ENCODE data around the gene AGK. TPM values are rescaled to one million over a fixed set of nuclear protein-coding genes. Genes with fewer than 3 reads are reported as not detected.
"Not testable (repeated sequence)": the region's sequence is repeated elsewhere in the genome, so short reads cannot be mapped to it uniquely, and the experiment has no call there.

AGK gene
- polyA plus RNA-seq, 3 donors: 35.3 to 45.1 (median 38.4) TPM

DNA sequence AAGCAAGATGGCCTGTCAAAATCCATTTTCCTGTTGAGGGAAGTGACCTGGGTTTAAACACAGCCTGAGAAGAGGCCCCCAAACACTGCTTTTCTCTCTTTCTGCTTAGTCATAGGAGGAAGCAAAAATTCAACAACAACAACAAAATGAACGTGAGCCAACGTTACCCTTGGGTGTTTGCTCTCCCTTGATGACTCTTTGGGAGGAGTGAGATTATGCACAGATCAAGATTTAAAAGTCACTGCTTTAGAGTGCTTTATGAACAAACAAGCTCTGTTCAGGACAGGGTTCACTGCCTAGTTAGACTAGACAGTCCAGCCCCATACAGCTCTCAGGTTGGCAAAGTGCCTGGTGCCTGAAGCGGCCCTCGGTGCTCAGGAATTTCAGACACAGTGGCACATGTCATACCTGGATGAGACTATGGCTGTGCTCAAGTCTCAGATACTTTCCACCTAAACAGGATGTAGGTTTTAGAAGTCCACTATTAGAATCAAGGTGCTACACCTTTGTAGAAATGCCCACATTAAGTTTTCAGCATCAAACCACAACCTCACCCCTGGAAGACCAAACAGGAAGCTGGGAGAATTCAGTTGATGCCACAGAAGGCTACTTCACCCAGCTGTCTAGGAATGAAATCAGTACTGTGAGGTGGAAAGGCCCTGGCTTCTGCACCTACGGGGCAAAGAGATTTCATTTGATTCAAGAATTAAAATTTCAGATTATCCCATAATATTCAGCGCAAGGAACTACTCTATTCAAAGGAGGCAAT lies 112.1 kb downstream of the AGK start:
- DNase-seq (ENCODE audit: extremely low read depth in 1 of 11, low read depth in 9 of 11, low spot score in 4 of 11): no peak

DNA sequence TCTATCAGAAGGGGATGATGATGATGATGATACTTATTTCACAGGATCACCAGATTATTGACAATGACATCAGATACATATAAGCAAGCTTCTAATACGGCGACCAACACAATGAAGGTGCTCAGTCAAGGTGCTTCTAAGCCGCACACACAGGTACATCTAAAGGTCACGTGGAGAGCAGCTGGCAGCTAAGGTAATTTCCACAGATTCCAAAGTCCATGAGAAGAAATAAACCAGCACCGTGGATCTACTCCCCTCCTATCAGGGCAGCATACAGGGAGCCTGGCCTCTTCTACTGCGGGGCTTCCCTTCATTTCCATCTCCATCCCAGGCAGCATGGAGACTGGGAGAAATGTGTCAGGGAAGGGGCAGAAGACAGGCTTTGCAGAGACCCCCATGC lies 113.2 kb downstream of the AGK start:
- no peak for DNase-seq (ENCODE audit: extremely low read depth in 1 of 11, low read depth in 9 of 11, low spot score in 4 of 11)

DNA sequence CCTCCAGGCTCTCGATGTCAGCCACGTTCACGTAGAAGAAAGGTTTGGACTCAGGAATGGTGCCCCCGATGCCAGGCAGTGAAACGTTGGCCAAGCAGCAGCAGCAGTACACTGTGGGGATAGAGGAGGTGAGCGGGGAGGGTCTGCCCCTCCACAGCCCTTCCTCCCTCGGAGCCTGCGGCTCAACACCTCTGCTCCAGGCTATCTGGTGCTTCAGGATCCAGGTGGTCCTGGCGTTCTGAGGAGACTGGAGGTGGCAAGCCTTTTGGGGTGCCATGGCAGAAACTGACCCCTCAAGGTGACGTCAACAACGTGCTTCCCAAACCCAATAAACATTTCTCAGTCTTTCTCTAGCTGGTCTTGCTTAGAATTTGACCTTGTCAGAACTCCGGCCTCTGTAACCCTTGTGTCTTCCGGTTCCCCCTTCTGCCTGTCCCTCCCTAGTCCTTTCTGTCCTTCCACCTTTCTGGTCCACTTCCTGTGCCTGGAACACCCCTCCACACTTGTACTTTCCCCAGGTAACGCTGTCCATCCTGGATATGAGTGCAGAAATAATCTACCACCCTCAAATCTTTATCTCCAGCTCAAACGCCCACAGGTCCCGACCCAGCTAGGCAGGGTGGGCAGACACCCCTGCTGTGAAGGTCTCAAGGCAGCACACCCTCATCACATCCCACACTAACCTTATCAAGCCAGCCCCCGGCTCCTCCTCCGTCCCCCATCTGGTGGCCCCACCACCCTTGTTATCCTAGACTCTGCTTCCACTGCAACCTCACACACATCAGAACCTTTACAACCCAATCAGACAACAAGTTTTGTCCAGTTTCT lies 114.2 kb downstream of the AGK start:
- DNase-seq (ENCODE audit: extremely low read depth in 1 of 11, low read depth in 9 of 11, low spot score in 4 of 11): no peak

DNA sequence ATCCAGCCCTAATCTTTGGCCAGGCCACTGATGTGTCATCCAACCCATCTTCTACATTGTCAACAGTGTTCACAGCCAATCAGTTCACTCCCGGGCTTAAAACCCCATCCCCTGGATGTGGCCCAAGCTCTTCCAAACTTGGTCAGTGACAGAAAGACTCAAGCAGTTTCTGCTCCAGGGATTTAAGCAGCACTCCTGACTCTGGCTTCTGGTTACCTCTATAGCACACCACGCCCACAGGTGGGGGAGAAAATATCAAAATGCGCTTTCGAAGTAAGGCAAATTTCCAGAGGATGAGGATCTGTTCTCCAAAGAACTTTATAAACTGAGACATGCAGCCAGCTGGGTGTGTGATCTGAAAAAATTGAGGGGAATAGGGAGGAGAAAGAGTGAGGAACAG lies 114.9 kb downstream of the AGK start:
- no peak for DNase-seq (ENCODE audit: extremely low read depth in 1 of 11, low read depth in 9 of 11, low spot score in 4 of 11)

DNA sequence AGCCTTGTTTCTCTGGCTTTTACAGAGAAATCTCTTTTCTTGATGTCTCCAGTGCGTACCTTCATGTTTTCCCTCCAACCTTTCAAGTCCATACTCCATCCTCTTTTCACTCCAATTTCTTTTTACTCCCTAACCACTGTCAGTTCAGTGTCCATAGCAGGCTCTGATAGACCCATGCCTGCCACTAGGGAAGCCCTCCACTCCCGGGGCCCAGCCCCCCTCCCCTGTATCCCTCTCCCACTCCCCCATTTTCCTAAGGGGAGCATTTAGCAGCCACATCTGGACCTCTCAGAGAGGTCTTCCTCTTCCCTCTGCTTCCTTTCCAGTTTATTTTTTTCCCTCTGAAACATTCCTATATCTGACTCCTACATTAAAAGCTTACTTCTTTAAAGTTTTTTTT lies 117.6 kb downstream of the AGK start:
- no peak for DNase-seq (ENCODE audit: extremely low read depth in 1 of 11, low read depth in 9 of 11, low spot score in 4 of 11)

DNA sequence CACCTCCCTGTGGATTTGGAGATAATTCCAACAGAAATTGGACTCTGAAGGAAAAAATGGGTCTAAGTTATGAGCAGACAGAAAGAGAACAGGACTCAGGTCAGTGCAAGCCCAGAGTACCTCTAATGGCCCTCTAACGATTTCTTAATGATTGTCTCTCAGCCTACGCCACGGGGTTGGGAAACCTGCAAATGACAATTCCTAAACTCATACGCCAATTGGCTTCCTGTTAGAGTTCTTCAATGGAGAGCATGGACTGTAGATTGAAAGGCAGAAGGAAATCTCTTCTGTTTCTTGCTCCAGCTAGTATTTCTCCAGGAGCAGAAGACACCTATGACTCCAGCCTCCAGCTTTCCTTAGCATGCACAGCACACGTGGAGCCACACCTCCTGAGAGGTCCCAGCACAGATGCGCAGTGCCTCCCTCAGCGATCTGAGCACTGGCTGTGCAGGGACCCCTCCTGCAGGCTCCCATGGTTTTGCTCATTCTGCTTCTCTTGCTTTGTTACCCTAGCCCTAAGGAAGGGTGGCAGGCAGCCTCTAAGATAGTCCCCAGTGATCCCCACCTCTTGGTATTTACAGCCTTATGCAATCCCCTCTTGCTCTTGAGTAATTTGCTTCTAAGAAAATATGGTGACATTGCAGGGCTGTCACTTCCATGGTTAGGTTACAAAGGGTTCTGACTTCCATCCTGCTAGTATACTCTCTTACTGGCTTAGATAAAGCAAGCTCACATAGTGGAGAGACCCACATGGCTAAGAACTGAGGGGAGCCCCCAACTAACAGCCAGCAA lies 120.7 kb downstream of the AGK start:
- no peak for DNase-seq (ENCODE audit: extremely low read depth in 1 of 11, low read depth in 9 of 11, low spot score in 4 of 11)

DNA sequence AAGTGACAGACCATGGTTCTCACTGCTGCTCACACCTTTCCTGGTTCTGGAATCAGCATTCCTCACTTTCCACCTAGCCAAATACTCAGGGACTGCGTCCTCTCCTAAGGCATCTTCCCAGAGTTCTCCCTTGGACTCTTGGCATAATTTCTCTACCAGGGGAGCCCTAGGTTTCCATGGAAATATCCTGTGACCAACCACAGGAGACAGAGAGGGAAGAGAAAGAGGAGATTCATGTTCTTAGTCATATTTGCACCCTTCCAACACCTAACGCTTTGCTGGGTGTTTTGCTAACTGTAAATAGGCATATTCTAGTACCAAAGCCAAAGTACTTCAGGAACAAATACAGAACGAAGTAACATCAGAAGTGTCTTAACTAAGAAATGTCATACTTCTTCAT lies 122.1 kb downstream of the AGK start:
- DNase-seq (ENCODE audit: extremely low read depth in 1 of 11, low read depth in 9 of 11, low spot score in 4 of 11): no peak

DNA sequence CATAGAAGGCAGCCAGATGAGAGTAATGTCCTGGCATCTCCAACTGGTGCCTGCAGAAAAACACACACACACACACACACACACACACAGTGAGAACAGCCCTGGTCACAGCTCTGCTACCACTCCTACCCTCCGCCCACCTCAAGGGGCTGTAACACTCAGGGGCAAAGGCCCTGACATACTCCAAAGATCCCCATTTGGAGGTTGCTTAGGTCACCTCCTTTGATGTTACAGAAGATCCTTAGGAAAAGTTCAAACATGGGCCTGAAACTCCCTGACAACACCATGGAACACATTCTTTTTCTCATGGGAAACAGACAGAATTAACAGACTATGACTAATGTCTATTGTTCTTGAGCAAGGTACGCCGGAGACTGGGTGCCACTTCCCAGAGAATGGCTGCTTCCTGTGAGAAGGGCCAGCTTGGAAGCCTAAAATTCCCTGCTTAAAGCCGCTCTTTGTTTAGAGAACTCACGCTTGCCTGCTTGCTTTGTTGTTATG lies 123.0 kb downstream of the AGK start:
- DNase-seq (ENCODE audit: extremely low read depth in 1 of 11, low read depth in 9 of 11, low spot score in 4 of 11): peak in 6 of 11 donors; percentile 11 to 45 (median 30)

DNA sequence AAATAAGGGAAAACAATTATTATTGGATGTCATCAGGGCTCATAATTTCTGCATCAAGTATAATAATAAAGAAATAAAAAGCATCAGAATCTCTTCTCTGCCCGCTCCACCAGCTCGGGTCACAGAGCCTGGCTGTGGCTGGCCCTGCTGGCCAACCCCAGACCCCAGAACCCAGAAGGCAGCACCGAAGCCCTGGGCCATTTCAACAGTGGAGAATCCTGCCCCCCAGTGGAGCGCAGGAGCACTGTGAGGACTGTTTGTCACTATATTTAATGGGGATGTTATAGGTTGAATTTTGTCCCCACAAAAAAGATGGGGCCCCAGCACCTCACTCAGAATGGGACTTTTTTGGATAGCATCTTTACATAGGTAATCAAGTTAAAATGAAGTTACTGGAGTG lies 123.5 kb downstream of the AGK start:
- peak in 1 of 11 donors; percentile 17 for DNase-seq (ENCODE audit: extremely low read depth in 1 of 11, low read depth in 9 of 11, low spot score in 4 of 11)

DNA sequence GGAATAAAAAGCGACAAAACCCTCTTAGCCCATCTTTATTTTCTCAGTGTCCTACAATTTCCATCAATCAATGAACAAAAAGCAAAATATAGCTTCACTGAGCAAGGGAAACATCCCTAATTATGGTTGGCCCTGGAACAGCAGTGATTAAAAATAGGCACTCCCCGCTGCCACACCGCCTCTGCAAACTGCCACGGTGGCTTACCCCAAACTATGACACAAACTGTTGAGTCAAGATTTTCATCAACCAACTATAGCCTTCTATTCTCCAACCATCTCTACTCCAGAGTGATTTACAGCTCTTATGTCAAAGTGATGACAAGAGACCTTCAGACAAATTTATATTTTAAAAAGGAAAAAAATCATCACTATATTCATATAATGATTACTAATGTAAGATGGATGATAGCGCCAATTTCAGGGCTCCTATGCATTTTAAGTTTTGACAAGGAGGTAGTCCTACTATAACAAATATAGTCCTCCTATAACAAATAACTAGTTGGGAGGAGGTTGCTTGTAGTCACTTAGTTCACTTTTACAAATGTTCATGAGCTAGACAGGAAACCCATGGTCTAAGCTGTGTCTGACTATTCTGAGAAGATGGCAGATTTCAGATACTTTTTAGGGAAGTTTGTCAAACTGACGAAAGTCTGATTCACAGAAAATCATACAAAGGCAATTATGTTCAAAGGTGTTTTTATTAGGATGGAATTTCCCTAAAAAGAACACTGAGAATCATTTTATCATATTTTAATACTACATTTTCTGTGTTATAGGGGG lies 124.4 kb downstream of the AGK start:
- no peak for DNase-seq (ENCODE audit: extremely low read depth in 1 of 11, low read depth in 9 of 11, low spot score in 4 of 11)

DNA sequence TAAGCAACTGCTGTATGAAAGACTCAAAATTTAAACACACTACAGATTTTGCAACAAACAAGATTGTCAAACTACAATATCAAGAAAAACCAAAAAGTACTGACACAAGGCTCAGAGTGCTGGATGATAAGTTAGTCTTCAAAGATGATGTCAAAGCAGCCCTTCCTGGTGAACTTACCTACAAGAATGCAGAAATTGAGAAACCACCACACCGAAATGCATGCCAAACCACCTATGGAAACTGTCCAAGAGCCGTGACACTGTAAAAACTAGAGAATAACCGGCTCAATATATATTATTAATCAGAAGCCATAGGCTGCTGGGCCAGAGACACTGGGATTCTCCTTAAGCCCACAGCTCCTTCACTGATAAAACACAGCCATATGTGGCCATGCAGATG lies 125.4 kb downstream of the AGK start:
- DNase-seq (ENCODE audit: extremely low read depth in 1 of 11, low read depth in 9 of 11, low spot score in 4 of 11): no peak

DNA sequence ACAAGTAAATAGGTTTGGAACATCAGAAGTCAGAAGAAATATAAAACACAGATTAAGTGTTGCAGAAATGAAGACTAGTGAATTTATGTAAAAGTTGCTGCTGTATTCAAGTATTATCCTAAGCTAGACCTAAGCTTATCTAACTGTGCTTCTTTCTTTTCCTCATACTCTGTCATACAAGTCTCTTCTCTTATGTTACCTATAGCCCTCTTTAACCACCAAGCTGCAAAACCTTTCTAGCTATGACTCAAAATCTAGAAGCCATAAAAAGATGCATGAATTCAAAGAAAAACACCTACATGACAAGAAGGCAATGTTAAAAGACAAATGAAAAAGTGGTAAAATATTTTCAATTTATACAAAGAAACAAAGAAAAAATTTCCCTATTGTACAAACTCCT lies 127.8 kb downstream of the AGK start:
- no peak for DNase-seq (ENCODE audit: extremely low read depth in 1 of 11, low read depth in 9 of 11, low spot score in 4 of 11)

DNA sequence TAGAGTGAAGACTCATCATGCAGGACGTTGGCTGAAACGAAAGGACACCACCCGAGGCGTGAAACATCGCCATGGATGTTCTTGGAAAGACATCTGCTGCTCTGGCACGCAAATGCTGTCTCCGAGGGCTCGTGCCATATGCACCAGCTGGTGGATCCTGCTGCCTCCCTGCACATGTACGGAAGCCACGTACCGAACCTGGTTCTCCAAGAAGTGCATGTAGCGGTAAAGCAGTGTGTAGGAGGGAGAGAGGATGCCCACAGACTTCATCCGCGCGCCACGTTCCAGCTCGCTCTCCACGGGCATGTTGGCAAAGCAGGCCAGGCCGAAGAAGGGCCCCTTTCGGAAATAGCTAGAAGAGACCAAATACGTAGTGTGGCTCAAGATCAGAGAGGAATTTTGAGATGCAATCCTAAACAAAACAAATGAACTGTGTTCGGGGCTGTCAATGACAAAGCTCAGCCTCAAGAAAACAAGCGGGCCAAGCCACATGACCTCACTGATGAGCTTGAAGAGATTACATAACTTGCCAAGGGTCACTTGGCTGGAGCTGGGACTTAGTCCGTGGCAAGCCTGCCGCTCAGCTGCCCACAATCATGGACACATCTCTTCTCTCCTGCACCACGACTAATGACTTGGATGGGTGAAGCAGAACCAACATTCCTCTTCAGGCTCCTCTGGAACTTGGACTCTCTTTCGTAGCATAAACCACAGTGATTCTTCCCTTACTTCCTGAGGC lies 134.2 kb downstream of the AGK start:
- no peak for DNase-seq (ENCODE audit: extremely low read depth in 1 of 11, low read depth in 9 of 11, low spot score in 4 of 11)

DNA sequence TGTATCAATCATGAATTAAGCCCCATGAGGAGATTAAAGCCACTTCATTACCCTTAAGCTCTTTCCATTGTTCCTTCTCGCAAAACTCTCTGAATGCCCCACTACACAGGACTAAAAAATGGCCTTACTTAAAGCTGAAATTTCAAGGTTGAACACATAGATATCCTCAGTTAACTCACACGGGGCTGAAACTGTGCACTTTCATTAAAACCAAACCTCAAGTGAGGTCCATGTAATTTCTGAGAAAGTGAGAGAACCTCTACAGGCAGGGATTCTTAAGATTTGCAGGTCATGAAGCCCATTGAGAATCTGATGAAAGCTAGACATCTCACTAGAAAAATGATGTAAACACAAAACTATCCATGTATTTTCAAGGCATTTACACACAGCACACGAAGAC lies 134.9 kb downstream of the AGK start:
- DNase-seq (ENCODE audit: extremely low read depth in 1 of 11, low read depth in 9 of 11, low spot score in 4 of 11): no peak

DNA sequence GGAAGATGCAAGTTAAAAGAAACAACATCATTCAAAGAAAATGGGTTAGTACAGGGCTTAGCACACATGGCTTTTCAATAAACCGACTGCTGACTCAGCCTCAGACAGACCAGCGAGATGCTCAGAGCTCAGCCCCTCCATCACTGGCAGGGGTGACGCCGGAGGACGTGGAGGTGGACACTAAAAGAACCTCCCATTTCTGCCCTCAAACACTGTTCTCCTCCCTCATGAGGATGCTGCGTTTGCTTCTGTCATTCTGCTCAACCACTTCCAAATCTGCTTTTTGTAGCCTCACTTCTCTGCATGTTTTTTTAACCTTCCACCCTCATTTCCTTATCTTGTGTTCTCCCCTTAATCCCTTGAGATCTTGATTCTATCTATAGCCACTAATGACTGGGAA lies 135.5 kb downstream of the AGK start:
- no peak for DNase-seq (ENCODE audit: extremely low read depth in 1 of 11, low read depth in 9 of 11, low spot score in 4 of 11)

DNA sequence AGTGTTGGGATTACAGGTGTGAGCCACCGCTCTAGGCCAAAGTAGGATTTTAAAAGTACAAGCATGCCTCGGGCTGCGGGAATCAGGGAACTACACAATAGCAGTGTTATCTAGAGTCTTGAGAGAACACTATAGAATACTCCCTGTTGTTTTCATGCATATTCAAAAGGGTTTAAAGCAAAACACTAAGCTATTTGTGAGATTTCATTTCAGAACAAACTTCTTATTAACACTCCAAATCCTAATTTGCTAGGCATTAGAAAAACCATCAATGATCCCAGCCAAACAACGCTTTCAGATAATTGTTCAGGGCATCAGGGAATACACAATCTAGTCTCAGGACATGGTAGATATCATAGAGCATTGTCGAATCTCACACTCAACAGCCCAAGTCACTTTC lies 136.8 kb downstream of the AGK start:
- DNase-seq (ENCODE audit: extremely low read depth in 1 of 11, low read depth in 9 of 11, low spot score in 4 of 11): no peak

DNA sequence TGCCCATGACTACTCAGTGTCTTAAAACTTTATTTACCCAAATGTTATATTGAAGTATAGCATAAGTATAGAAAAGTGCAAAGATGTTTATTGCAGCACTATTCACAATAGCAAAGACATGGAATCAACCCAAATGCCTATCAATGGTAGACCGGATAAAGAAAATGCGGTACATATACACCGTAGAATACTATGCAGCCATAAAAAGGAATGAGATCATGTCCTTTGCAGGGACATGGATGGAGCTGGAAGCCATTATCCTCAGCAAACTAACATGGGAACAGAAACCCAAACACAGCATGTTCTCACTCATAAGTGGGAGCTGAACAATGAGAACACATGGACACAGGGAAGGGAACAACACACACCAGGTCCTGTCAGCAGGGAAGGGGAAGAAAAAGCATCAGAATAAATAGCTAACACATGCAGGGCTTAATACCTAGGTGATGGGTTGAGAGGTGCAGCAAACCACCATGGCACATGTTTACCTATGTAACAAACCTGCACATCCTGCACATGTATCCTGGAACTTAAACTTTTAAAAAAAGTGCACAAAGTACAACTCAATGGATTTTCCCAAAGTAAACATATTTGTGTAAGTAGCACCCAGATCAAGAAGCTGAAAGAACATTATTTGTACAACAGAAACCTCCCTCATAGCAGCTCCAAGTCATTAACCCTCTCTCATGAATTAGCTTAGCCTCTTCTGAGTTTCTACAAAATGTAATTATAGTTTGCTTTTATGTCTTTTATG lies 138.0 kb downstream of the AGK start:
- DNase-seq (ENCODE audit: extremely low read depth in 1 of 11, low read depth in 9 of 11, low spot score in 4 of 11): not testable (repeated sequence)

DNA sequence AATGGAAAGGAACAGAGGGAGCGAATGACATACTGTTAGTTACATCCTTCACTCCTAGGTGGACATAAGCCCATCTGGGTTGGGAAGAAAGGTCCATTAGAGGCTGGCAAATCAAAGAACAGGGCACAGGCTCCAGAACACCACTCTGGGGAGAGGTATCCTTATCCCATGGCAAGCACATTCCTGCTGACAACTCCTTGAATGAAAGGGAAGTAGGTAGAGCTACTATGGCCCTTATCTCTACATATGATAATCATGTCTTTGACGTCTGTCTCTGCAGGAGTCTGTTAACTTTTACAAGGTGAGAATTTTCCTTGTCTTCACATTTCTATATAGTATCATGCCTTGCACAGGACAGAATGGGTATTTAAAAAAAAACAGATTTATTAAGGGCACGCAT lies 140.3 kb downstream of the AGK start:
- DNase-seq (ENCODE audit: extremely low read depth in 1 of 11, low read depth in 9 of 11, low spot score in 4 of 11): no peak
